Articular chondrocyte of knee joint (primary cell): Measurements from ENCODE around the gene GTPBP1. TPM values are rescaled to one million over a fixed set of nuclear protein-coding genes. Genes with fewer than 3 reads are reported as not detected.

Source experiments
- small RNA-seq: library from RNA; depleted of rRNA; stranded (forward); fragments of <200 nt; gene quantifications from one replicate; pipeline ENCODE3, GENCODE V24; 2012
- total RNA-seq: library from RNA; depleted of rRNA; stranded (reverse); fragments of >200 nt; gene quantifications from 2 replicates; pipeline ENCODE4 v1.2.3, GENCODE V29; 2012

The GTPBP1 gene
- 19.1 and 23.5 TPM in 2 replicates for total RNA-seq

GRCh38 chr22:38705235-38706100 is at the start of gene GTPBP1:
Gene GTPBP1, plus strand, starts transcription at chr22:38705944. Its CDS starts 12 bp downstream, at chr22:38705956.

GRCh38 chr22:38656256-38657044 is 49.3 kb upstream of the GTPBP1 start, which contains the start of the genes CBY1 and FAM227A:
Gene CBY1, plus strand, starts transcription at chr22:38656638. Its CDS starts 11,417 bp downstream, at chr22:38668055.
Gene FAM227A, minus strand, starts transcription at chr22:38656392. Its CDS starts 6,224 bp downstream, at chr22:38650168.

GRCh38 chr22:38681582-38682335 is 24.0 kb upstream of the GTPBP1 start, which contains the start of gene TOMM22:
Gene TOMM22, plus strand, starts transcription at chr22:38681957. Its CDS starts 22 bp downstream, at chr22:38681979.

GRCh38 chr22:38700789-38701628 is 4.7 kb upstream of the GTPBP1 start, which contains the start of gene JOSD1:
Gene JOSD1, minus strand, starts transcription at chr22:38700943. Its CDS starts 956 bp downstream, at chr22:38699987.

GRCh38 chr22:38755911-38756532 is 50.3 kb downstream of the GTPBP1 start, which contains the start of gene SUN2:
Gene SUN2, minus strand, starts transcription at chr22:38755998. Its CDS starts 3,370 bp downstream, at chr22:38752628.

Small RNA genes lying within 50 kb of the gene (small RNA-seq; reads per million reads assigned to genes)
- gene AL021707.8: not detected

Other genes with a start within 250 kb of the GTPBP1 start
- 172 and 206 TPM in 2 replicates for gene KDELR3, start 237.8 kb upstream of the GTPBP1 start, total RNA-seq
- 403 and 461 TPM in 2 replicates for gene DDX17, start 199.6 kb upstream of the GTPBP1 start, total RNA-seq
- 10.3 and 11.5 TPM in 2 replicates for gene DMC1, start 135.8 kb upstream of the GTPBP1 start, total RNA-seq
- 3.1 and 3.3 TPM in 2 replicates for gene FAM227A, start 49.6 kb upstream of the GTPBP1 start, total RNA-seq
- 16.1 and 19.7 TPM in 2 replicates for gene CBY1, start 49.3 kb upstream of the GTPBP1 start, total RNA-seq
- gene TOMM22, start 24.0 kb upstream of the GTPBP1 start, total RNA-seq: 70.9 and 76.4 TPM in 2 replicates
- gene JOSD1, start 5.0 kb upstream of the GTPBP1 start, total RNA-seq: 56.5 and 66.5 TPM in 2 replicates
- gene SUN2, start 50.1 kb downstream of the GTPBP1 start, total RNA-seq: 69.3 and 82.7 TPM in 2 replicates
- gene DNAL4, start 88.2 kb downstream of the GTPBP1 start, total RNA-seq: 12.0 and 13.1 TPM in 2 replicates
- 2.6 and 3.0 TPM in 2 replicates for gene NPTXR, start 138.1 kb downstream of the GTPBP1 start, total RNA-seq
- gene CBX6, start 166.3 kb downstream of the GTPBP1 start, total RNA-seq: 65.7 and 71.5 TPM in 2 replicates